Nephron progenitor cell (in vitro differentiated cells): ENCODE data around the gene SIM1.
A peak's percentile ranks its signal among the peaks of the same experiment; 100 is the strongest.

Experiments
- DNase-seq: peaks from one replicate; pipeline ENCODE4 v3.0.0; 2021
- H3K27ac Mint-ChIP-seq: 2 replicates; pipeline ENCODE4 v1.8.0; 2021; ENCODE audit warnings: mild to moderate bottlenecking, moderate library complexity, mixed read lengths
- H3K27me3 Mint-ChIP-seq: 2 replicates; pipeline ENCODE4 v1.8.0; 2021; ENCODE audit warnings: mild to moderate bottlenecking, low read depth, mixed read lengths; ENCODE audit not compliant: poor library complexity
- H3K36me3 Mint-ChIP-seq: 2 replicates; pipeline ENCODE4 v1.8.0; 2021; ENCODE audit warnings: low read depth, mixed read lengths
- H3K4me1 Mint-ChIP-seq: 2 replicates; pipeline ENCODE4 v1.8.0; 2021; ENCODE audit warnings: mixed read lengths
- H3K4me3 Mint-ChIP-seq: 2 replicates; pipeline ENCODE4 v1.8.0; 2021; ENCODE audit warnings: mild to moderate bottlenecking, moderate library complexity, mixed read lengths
- H3K9me3 Mint-ChIP-seq: 2 replicates; pipeline ENCODE4 v1.8.0; 2021; ENCODE audit warnings: mild to moderate bottlenecking, moderate library complexity, mixed read lengths
- CTCF ChIP-seq: fragments of 200-600 bp; sonication (generic); IDR thresholded peaks from 2 replicates; pipeline ENCODE4 v1.5.0; 2021; ENCODE audit warnings: antibody characterized with exemption

Gene SIM1

DNA sequence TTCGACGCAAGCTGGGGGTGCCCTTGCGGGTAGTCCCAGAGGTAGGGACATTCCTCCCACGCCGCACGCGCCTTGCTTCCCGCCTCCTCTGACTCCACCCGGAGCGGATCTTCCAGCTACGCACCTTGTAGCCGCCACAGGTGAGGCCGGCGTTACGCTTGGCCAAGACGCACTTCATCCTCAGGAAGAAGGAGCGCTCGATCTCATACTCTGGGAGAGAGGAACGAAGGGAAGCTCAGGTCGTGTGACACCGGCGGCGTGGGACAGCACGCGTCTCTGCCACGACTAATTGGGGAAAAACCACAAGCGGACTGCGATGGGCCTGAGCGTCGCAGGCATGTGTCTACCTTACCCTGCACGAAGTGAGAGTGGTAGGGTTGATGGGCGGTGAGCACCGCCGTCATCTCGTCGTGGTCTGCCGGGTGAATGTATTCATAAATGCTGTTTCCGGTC lies 15.5 kb downstream of the SIM1 start:
- no peak overlapping the region for H3K27ac Mint-ChIP-seq

DNA sequence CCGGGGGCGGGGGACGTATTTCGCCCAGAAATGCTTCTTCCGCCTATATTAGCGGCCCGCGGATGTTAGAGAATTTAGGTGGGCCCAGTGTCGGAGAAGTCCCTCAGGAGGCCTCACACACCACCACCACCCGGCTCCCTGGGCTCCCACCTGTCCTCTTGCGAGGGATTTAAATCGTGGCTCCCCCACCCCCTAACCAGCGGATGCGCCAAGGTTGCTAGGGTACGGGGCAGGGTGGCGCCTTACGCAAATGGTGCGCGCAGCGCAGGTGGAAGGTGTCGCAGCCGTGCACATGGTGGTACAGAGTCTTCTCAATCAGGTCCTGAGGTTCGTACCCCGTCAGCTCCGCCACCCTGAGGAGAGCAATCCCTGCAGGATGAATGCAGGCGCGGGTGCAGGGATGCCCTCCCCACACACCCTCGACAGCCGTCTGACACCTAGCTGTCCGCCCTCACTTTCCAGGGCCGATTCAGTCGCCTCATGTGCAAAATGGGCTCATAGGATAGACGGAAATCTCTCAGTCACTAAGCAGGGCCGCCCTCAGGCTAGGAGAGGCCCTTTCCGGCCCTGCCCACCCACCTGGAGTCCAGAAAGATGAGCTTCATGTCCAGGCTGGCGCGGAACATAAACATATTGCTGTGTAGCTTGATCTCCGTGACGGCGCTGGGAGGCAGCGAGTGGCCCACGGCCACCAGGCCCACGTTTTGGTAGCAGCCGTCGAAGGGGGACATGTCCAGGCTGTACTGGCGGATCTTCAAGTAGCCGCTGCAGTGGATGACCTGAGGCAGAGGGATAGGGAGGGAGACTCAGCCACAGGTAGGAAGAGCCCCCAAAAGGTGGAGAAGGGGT lies 16.6 kb downstream of the SIM1 start:
- Mint-ChIP-seq H3K27me3 (peaks cover 6% of the 10 kb centered on the region), H3K36me3 (peaks cover 18% of the 10 kb centered on the region), H3K9me3 (peaks cover 3% of the 10 kb centered on the region), H3K4me3 (no peak overlapping the region), H3K4me1 (peaks cover 18% of the 10 kb centered on the region), H3K27ac (no peak overlapping the region)
- DNase-seq, result no peak
- TF ChIP-seq CTCF, result no peak

More for the DNA sequence above, 15.5 kb downstream of the SIM1 start:
- Mint-ChIP-seq H3K9me3 (peaks cover 3% of the 10 kb centered on the region), H3K36me3 (peaks cover 18% of the 10 kb centered on the region), H3K27me3 (no peaks in the 10 kb centered on the region), H3K4me1 (peaks cover 29% of the 10 kb centered on the region), H3K4me3 (no peak overlapping the region)
- TF ChIP-seq CTCF, result no peak
- DNase-seq, result no peak

DNA sequence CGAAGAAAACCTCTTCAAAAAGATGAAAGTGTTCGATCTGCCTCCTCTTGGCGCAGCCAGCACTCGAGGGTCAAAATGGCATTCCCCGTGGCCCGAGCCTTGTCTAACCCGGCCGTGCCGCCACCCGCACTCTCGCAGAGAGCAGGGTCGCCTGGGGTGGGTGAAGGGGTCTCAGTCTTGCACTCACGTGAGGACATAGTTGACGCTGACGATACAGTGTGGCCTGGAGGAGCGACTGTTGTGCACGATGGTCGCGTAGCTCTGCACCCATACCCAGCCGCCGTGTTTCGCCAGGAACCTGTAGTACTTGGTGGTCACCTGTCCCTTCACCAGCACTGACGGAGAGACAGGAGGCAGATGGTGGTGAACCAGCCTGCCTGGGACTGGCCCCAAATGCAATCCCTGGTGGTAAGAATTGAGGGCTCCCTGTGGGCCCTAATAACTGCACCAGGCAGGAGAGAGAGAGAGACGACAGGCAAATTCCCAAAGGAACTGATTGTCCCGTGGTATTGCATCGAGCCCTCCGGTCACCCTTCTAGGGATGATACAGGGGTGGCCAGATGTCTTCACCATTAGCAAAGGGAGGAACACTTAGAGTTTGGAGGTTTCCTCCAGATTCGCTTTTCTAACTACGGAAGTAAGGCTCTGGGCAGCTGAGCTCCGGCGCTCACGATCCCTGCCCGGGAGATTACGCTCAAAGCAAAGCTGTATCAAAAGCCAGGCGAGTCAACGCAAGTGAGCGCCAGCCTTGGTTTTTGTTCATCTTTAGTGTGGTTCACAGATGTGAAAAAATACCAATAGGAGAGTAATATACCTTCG lies 17.4 kb downstream of the SIM1 start:
- Mint-ChIP-seq H3K4me1 (peaks cover 14% of the 10 kb centered on the region), H3K27me3 (peaks cover 6% of the 10 kb centered on the region), H3K27ac (no peak overlapping the region), H3K36me3 (peaks cover 18% of the 10 kb centered on the region), H3K9me3 (peaks cover 3% of the 10 kb centered on the region), H3K4me3 (peak overlapping the region; percentile 21)
- no peak for DNase-seq
- TF ChIP-seq CTCF, result no peak

DNA sequence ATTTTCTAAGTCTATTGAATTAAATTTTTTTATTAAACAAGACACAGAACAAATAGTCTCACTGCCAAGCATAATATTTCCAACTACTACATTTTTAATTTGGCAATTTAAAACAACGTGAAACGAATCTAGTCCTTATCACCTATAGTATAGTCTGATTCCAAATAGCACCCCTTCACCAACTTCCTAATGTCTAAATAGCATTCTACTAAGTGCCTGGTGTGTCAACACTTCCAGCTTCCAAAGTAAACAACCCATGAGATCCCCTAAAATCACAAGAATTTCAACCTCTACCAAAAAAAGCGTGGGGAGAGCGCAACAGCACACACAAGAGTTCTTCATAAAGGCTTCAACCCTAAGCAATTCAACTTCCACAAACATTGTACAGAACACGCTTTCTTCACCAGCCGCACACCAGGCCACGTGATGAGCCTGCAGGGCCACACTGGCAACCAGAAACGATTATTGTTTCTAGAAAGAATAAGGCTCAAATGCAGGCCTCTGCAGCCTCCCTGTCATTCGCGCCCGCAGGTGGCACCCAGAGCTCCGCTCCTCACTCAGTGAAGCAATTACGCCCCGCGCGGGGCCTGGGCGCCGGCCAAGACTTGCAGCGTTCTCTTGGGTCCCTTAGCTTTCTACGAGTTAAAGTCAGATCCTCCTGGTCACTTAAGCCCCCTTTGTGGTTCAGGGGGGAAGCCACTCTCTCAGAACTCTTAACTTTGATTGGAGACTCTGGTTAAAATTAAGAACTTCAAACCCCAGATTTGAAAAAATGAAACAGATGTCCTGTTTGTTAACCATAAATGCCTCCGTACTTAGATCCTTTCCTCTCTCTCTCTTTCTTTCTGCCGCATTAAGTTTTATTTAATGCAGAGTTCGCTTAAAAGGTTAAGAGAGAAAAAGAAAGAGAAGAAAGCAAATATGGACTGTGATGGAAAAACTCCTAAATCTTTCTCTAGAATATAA lies 18.3 kb downstream of the SIM1 start:
- TF ChIP-seq CTCF, result no peak
- H3K27ac Mint-ChIP-seq, result no peak overlapping the region
- peaks cover 6% of the 10 kb centered on the region for H3K27me3 Mint-ChIP-seq
- no peak for DNase-seq
- peak overlapping the region; percentile 21 for H3K4me3 Mint-ChIP-seq
- H3K4me1 Mint-ChIP-seq, result peaks cover 14% of the 10 kb centered on the region
- H3K36me3 Mint-ChIP-seq, result peaks cover 22% of the 10 kb centered on the region
- H3K9me3 Mint-ChIP-seq, result peaks cover 3% of the 10 kb centered on the region

DNA sequence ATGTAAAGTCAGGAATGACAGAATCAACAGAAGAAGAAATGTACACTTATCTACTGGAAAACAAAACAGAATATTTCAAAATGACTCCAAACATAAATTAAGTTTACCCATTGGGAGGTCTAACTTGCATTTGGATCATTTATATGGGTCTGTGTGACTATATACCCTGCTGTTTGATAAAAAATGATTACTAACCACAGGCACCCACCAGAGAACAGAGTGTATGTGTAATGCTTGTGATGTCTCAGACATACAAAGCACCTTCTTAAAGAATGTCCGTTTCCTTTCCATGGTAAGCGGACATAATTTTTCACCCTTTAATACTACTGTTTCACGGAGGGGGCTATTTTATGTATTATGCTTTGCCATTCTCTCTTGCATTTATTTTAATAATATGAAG lies 19.2 kb downstream of the SIM1 start:
- Mint-ChIP-seq H3K27ac (no peak overlapping the region), H3K27me3 (peaks cover 7% of the 10 kb centered on the region), H3K4me1 (peaks cover 14% of the 10 kb centered on the region), H3K9me3 (peaks cover 3% of the 10 kb centered on the region), H3K36me3 (peaks cover 26% of the 10 kb centered on the region), H3K4me3 (no peak overlapping the region)
- no peak for DNase-seq
- TF ChIP-seq CTCF, result no peak
